ENCODE measurements around the gene ART3.
A peak's percentile ranks its signal among the peaks of the same experiment; 100 is the strongest.

- TF ChIP-seq CREB1 (IDR thresholded peaks at IDR 0.05) (peak; percentile 58; the same call in 1 of the 2 replicates), CREB1 (CRISPR knock-in tag; IDR thresholded peaks at IDR 0.05) (peak; percentile 69; the same call in 1 of the 2 replicates), AFF4 (CRISPR knock-in tag; IDR thresholded peaks at IDR 0.05) (no peak)
These were observed 15.8 kb downstream of the ART3 start for GRCh38 chr4:76090241-76090691.
